RPMI8226 (cell line): ENCODE results near the gene ZDHHC11B.
"Not testable (repeated sequence)": the region's sequence is repeated elsewhere in the genome, so short reads cannot be mapped to it uniquely, and the experiment has no call there.

ENCODE experiments used
- DNase-seq: peaks from one replicate; pipeline ENCODE4 v3.0.0-alpha.2; 2015

Gene ZDHHC11B

DNA sequence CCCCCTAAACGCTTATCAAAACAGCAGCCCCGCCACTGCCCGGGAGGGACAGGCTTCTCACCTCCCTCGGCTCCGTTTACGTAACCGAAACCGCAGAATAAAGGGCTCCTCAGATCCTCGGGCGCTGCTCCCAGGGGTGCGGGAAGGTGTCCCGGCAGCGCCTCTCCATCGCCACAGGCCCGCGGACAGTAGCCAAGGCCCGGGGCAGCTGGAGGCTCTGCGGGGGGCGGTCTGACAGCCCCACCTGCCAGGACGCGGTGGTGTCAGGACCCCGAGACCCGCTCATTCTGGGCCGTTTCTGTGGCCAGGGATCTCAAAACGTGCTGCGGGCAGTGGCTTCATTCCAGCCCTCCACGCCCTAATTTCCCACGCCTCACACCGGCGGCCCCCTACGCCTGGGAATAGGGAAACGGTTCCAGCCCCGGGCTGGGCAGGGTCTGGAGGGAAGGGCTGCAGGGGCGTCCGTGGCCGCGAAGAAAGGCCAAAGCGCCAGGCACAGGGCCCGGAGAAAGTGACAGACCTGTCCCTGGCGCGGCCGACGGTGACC is 575 bp downstream of the ZDHHC11B start:
- peak; percentile 63 for DNase-seq

DNA sequence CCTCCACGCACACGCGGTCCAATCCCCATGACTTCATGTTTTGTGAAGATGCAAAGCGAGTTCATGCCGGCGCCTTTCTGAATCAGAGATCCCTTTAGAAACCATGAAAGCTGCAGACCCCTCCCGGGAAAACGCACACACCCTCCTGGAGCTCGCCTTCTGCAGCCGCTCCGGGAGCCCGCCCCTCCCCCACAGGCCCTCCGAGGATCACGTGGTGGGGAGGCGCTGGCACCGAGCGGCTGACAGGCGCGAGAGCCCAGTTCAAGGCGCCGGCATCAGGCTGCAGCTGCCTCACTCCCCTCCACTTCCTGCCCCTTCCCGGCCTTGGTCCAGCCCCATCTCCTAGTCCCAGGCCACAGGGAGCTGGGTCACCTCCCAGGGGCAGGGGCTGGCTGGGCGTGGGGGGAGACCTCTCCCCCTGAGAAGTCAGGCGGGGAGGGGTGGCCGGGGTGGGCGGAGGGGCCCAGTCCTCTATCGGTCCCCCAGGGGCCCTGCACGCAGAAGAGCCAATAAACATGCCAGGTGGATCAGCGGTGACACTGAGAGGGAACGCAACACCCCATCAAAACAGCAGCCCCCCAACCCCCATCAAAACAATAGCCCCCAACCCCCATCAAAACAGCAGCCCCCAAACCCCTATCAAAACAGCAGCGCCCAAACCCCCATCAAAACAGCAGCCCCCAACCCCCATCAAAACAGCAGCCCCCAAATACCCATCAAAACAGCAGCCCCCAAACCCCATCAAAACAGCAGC is 1.3 kb downstream of the ZDHHC11B start:
- DNase-seq: peak; percentile 40

DNA sequence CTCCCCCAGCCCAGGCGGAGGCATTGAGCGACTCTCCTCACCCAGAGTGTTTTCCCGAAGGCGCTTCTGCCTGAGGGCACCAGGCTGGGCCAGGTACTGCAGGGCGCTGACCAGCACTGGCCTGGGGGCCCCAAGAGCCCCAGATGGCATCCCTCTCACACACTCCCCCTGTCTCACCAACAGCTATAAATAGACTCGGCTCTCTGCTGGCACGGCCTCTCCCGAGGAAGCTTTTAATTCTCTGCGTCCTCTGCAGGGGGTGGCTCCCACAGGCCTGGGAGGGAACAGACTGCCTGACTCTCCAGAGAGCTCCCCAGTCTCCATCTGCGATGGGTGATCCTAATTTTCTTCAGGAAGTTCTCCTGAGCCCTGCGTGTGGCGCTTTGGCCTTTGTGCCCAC is 2.2 kb downstream of the ZDHHC11B start:
- not testable (repeated sequence) for DNase-seq

DNA sequence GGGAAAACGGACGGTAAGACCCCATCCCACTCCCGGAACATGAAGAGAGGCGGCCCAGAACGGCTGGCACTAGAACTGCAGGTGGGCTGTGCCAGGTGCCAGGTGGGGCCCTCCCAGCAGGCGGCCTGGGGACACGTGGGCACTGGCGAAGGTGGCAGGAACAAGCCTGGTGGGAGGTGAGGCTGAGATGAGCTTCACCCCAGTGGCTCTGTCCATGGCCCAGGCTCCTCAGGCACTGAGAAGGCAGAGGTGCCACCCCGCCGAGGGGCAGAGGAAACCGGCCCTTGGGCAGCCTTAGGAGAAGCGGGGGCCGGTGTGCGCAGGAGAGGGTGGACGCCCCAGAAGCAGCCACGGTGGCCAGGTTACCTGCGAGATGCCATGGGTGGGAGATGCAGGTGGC is 4.0 kb downstream of the ZDHHC11B start:
- not testable (repeated sequence) for DNase-seq

- not testable (repeated sequence) for DNase-seq
Observed at GRCh38 chr5:778967-779366, 5.6 kb downstream of the ZDHHC11B start.

DNA sequence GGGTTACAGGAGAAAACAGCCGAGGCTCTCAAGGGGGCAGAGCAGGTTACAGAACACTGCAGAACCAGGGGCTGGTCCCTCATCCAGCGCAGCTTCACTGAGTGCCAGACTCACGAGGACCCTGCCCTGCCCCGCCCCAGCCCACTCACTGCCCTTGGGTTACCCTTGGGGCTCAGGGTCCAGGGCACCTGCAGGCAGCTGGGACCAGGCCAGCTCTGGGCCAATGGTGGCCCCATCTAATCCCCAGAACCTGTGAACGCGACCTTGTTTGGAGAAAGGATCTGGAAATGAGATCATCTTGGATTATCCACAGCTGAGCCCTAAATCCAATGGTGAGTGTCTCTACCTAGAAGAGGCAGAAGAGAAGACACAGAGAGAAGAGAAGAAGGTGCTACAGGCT is 6.1 kb downstream of the ZDHHC11B start:
- not testable (repeated sequence) for DNase-seq

DNA sequence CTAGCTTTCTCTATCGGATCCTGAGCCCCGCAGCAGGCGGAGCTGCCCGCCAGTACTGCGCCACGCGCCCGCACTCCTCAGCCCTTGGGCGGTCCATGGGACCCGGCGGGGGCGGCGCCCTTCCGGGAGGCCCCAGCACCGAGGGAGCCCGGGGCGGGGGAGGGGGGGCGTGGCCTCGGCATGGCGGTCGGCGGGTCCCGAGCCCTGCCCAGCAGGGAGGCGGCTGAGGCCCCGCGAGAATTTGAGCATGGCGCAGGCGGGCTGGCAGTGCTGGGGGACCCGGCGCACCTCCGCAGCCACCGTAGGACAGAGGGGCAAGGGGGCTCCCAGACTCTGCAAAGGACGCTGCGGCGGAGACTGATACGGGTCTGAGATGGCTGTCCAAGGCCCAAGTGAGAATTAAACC is 6.8 kb downstream of the ZDHHC11B start:
- no peak for DNase-seq

GRCh38 chr5:776862-777711 is 7.4 kb downstream of the ZDHHC11B start:
- DNase-seq: peak; percentile 7

DNA sequence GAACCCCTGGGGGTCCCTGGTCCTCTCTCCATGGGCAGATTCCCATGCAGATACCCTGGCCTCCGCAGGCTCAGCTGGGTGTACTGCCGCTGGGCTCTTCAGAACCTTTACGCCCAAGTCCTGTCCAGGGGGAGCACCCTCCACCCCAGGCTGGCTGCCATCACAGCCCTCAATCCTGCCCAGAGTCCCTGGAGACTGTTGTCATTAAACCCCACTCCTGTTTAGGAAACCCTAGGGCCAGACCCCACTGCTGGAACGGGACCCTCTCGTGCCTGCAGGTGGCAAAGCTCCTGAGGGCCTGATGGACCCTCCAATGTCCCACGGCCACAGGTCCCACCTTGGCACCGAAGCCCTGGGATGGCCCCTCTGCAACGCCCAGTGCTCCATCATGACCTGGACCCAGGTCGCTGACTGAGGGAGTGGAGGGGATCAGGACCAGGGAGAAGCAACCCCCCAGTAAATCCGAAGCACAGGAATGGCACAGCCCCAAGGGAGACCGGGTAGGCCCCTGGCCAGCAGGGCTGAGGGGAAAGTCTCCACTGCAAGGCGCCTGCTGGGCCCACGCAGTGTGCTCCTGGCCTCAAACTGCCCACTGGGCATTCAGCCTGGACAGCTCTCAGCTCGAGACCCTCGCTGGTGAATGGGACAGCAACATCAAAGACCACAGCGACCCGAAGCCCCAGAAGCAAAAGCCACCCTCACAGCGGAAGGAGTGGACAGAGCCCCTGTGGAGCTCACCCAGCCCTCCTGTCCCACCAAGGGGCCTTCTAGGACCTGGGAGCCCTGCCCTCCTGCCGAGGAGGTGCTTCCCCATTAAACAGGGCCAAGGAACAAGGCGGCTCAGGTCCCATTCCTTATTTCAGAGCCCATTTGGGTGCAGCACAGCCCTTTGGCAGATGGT is 8.3 kb downstream of the ZDHHC11B start:
- DNase-seq: peak; percentile 2

- not testable (repeated sequence) for DNase-seq
Observed at GRCh38 chr5:775595-775960, 9.0 kb downstream of the ZDHHC11B start.

DNA sequence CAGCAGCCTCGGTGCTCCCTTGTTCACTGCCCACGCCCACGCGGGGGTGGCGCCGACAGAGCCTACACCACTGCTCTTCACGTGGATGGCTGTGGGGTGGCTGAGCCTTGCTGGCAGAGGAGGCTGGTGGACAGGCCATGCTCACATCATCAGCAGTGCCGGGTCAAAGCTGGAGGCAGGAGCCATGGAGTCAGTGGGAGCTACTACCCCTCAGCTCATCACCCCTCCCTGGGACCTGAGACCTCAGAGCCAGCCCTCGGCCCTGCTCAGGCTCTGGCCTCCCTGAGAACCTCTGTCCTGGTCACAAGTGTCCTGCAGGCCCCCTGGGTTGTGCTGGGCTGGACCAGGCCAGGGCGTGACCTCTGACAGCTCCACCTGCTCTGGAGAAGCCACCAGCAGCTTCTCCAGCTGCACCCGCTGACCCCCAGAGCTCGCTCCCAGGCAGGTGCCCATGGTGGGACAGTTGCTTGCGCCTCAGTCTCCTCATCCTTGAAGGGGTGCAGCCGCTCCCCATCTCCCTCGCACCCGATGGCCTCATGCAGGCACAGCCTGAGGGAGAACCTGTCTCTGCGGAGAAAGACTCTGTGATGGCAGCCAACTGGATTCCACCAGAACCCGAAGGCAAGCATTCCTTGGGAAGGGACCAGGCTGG is 9.5 kb downstream of the ZDHHC11B start:
- DNase-seq: not testable (repeated sequence)

- not testable (repeated sequence) for DNase-seq
Observed at GRCh38 chr5:774304-774703, 10.2 kb downstream of the ZDHHC11B start.

GRCh38 chr5:773517-774264 is 10.8 kb downstream of the ZDHHC11B start:
- DNase-seq: no peak

DNA sequence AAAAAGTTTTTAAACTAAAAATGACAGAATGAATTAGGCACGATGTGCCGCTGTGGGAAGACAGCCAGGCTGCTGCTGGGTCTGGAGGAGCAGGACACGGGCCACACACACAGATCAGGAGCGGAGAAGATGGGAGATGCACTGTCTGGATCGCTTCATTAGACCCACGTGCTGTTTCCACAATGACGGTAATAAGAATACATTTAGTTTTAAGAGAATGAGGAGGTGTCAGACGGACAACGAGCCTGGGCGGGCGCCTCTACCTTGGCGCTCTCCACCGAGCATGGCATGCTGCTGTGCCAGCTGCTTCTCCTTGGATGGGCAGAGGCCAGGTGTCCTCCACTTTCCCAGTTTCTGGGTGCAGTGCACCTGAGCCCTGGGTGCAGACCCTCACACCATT is 11.6 kb downstream of the ZDHHC11B start:
- DNase-seq: not testable (repeated sequence)

- DNase-seq: not testable (repeated sequence)
Observed at GRCh38 chr5:772547-772890, 12.0 kb downstream of the ZDHHC11B start.

DNA sequence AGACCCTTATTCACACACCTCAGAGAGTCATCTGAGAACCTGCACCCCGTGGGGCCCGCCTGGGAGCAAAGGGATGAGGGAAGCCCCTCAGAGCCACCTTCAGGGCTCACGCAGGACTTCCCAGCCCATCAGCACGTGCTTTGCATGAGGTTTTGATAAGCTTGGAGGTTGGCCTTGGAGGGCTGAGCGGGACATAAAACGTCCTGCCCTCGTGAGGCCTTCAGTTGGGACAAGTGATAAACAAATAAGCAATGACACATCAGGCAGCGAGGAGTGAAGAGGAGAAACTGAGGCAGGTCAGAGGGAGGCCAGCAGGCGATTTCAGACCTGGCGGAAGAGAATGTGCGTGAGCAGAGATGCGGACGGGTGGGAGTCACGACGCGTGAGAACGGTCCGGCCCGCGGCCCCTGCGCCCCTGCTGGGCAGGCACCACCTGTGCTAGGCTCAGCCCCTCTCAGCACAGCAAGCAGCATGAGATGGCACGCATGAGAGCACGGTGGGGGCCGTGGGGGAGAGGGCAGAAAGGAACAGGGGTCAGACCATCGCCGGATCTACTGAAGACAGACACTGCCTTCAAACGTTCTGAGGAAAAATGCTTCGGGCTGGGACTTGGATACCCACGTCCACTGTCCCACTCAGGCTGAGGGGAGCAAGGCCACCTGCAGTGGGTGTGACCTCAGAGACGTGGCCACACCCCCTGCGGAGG is 12.5 kb downstream of the ZDHHC11B start:
- not testable (repeated sequence) for DNase-seq

- not testable (repeated sequence) for DNase-seq
Observed at GRCh38 chr5:771087-771781, 13.3 kb downstream of the ZDHHC11B start.

GRCh38 chr5:770585-770984 is 13.9 kb downstream of the ZDHHC11B start:
- not testable (repeated sequence) for DNase-seq

- DNase-seq: not testable (repeated sequence)
Observed at GRCh38 chr5:769485-770145, 14.9 kb downstream of the ZDHHC11B start.
